ENCODE results near the gene HSPA2. TPM values are rescaled to one million over a fixed set of nuclear protein-coding genes. Genes with fewer than 3 reads are reported as not detected.

Gene HSPA2
- total and polyA plus RNA-seq, 2 of the 13 experiments (the other 11 are each of a cell fraction or from before 2014, with no cell fraction given), result 0.15 to 0.27 TPM

DNA sequence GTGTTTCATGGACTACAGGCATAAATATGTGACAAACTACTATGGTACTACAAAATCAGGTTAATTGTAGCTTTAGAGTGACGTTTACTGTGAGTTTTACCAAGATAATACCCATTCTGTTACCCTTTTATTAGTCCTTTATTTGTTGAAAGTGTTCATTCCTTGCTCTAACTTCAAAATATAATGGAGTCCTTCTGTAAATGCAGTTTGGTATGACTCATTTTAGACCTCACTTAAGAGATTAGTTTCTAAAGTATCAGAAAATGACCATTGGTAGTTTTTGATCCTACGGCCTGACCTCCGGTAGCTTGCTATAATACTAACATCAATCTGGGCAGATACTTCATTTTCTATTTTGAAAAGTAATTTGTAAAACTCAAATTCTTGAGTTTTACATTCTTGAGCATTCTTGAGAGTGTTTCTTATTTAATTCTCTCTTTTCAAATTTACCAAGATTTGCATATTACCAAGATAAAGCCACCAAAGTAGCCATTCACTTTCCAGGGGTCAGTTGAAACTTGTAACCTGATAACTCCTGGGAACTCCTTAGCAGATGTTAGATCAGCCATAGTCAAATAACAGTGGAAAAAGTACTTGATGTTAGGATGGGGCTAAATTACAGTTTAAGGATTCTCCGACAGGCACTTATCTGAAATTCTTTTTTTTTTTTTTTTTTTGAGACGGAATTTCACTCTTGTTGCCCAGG lies 4.2 kb downstream of the HSPA2 start (continued):
- no peak for TF ChIP-seq CEBPZ (IDR thresholded peaks at IDR 0.05; ENCODE audit: low read length)
- no peak for TF ChIP-seq ZC3H4 (CRISPR knock-in tag; IDR thresholded peaks at IDR 0.05; ENCODE audit: borderline replicate concordance)

- no peak for FAIRE-seq
- Histone ChIP-seq H3K27ac (ENCODE audit: extremely low read length, insufficient read depth, low read length) (no peak overlapping the region), H3K27me3 (ENCODE audit: control insufficient read depth in 1 of 2, insufficient read depth in 2 of 2, low read length in 2 of 2) (peaks cover 0 to 17% of the 10 kb centered on the region in 2 experiments; a peak in 2 of 5 replicates), H3K36me3 (replicated peaks in 1 of 2; ENCODE audit: control insufficient read depth in 1 of 2, insufficient read depth in 2 of 2, low read length in 2 of 2) (no peaks in the 10 kb centered on the region), H2AFZ (ENCODE audit: low read length) (no peak overlapping the region), H3K9ac (ENCODE audit: insufficient read depth, low read depth, low read length) (no peak overlapping the region), H3K79me2 (ENCODE audit: insufficient read depth, low read length) (no peaks in the 10 kb centered on the region), H4K20me1 (ENCODE audit: insufficient read depth, low read length) (no peaks in the 10 kb centered on the region), H3K4me2 (ENCODE audit: low read depth, low read length) (no peak overlapping the region), H3K9me3 (ENCODE audit: low read length) (no peaks in the 10 kb centered on the region), H3K4me1 (ENCODE audit: insufficient read depth, low read length) (no peaks in the 10 kb centered on the region), H3K4me3 (replicated peaks in 1 of 3; ENCODE audit: insufficient read depth in 1 of 3, low read depth in 2 of 3, low read length in 3 of 3) (no peak overlapping the region)
- in situ Hi-C loops (cut with HindIII; ENCODE audit: extremely low pct_ligation_motif_present, low pct_unique_long_range_greater_than_20kb), result no loop called here
- no peak for DNase-seq (ENCODE audit: low spot score)
- intact Hi-C loops (cut with micrococcal nuclease; ENCODE audit: unreplicated experiment), result no loop called here
- no peak for ATAC-seq
- ChIA-PET POLR2A (no interaction called here), CTCF (ENCODE audit: low intra/inter-chr PET ratio, low total read pairs) (no interaction called here)
- no TSS peak for BruUV-seq (replicated peaks)
- WGBS (ENCODE audit: low lambda C conversion rate), result 4% methylated on average over 1 of the region's 1 CpG
- TF ChIP-seq SKIL (CRISPR knock-in tag; IDR thresholded peaks at IDR 0.05; ENCODE audit: borderline replicate concordance), result no peak
- no peak for TF ChIP-seq POLR2AphosphoS5 (IDR thresholded peaks at IDR 0.05; ENCODE audit: low read depth, low read length)
- TF ChIP-seq CC2D1A (CRISPR knock-in tag; IDR thresholded peaks at IDR 0.05), result no peak
- TF ChIP-seq ZFP36L2 (CRISPR knock-in tag; IDR thresholded peaks at IDR 0.05), result no peak
- no peak for TF ChIP-seq HHEX (CRISPR knock-in tag; IDR thresholded peaks at IDR 0.05)
- no peak for TF ChIP-seq ZNF329 (CRISPR knock-in tag; IDR thresholded peaks at IDR 0.05; ENCODE audit: low read depth)
- no peak for TF ChIP-seq IRF2 (CRISPR knock-in tag; IDR thresholded peaks at IDR 0.05)
- TF ChIP-seq BORCS8-MEF2B (CRISPR knock-in tag; IDR thresholded peaks at IDR 0.05), result no peak
- TF ChIP-seq KLF16 (CRISPR knock-in tag; IDR thresholded peaks at IDR 0.05), result no peak
- TF ChIP-seq EED (CRISPR knock-in tag; IDR thresholded peaks at IDR 0.05), result no peak
These were observed 8.5 kb downstream of the HSPA2 start for GRCh38 chr14:64549016-64549415.
